HEK293 (cell line): ENCODE data around the gene RSRC1.

ENCODE experiments used
- CTCF ChIA-PET: fragments of 350-600 bp; formaldehyde crosslinking; extraction: SDS; loops from one replicate; lab custom pipeline; 2021; ENCODE audit warnings: antibody characterized with exemption; lab: Yijun Ruan, JAX
- POLR2A ChIA-PET: fragments of 300-600 bp; formaldehyde crosslinking; extraction: SDS; loops from one replicate; lab custom pipeline; 2020; ENCODE audit warnings: antibody characterized with exemption, inconsistent platforms; lab: Yijun Ruan, JAX
- H3K27ac ChIP-seq: fragments of 200-500 bp; sonication (Bioruptor generic); 2 replicates; pipeline ENCODE4 v1.5.1; 2014; ENCODE audit warnings: low read depth, low read length, control low read depth, inconsistent platforms; ENCODE audit errors: extremely low read depth
- H3K36me3 ChIP-seq, 2 experiments: fragments of 200-500 bp in 1 of 2; sonication (Bioruptor generic) in 1 of 2; 1 replicate in 1 of 2; 2 replicates in 1 of 2; pipeline ENCODE4 v1.5.1; 2014 to 2017; ENCODE audit warnings: inconsistent platforms in 2 of 2, low read length in 2 of 2; ENCODE audit not compliant: control insufficient read depth in 2 of 2, insufficient read depth in 1 of 2
- H3K4me1 ChIP-seq: fragments of 200-500 bp; sonication (Bioruptor generic); 2 replicates; pipeline ENCODE4 v1.5.1; 2014; ENCODE audit warnings: mild to moderate bottlenecking, low read length, inconsistent platforms; ENCODE audit not compliant: control insufficient read depth, insufficient read depth
- H3K4me3 ChIP-seq: 2 replicates; pipeline ENCODE4 v1.5.1; 2011; ENCODE audit warnings: low read depth, mild to moderate bottlenecking, control low read depth, low read length, moderate library complexity
- H3K9me3 ChIP-seq: fragments of 200-500 bp; sonication (Bioruptor generic); 2 replicates; pipeline ENCODE4 v1.5.1; 2014; ENCODE audit warnings: low read depth, low read length, inconsistent platforms; ENCODE audit not compliant: control insufficient read depth, insufficient read depth
- FEZF1 ChIP-seq: fragments of 450-650 bp; formaldehyde crosslinking; IDR thresholded peaks from 2 replicates; pipeline ENCODE4 v1.5.1; 2016; ENCODE audit warnings: missing biosample characterization, missing genetic modification characterization
- KLF9 ChIP-seq: fragments of 450-650 bp; formaldehyde crosslinking; IDR thresholded peaks from 2 replicates; pipeline ENCODE4 v1.5.1; 2016; ENCODE audit warnings: missing biosample characterization, missing genetic modification characterization, low read depth
- MYNN ChIP-seq: fragments of 450-650 bp; formaldehyde crosslinking; IDR thresholded peaks from 2 replicates; pipeline ENCODE4 v1.5.1; 2016; ENCODE audit warnings: missing biosample characterization, missing genetic modification characterization, borderline replicate concordance
- OVOL3 ChIP-seq: fragments of 450-650 bp; formaldehyde crosslinking; IDR thresholded peaks from 2 replicates; pipeline ENCODE4 v1.5.1; 2016; ENCODE audit warnings: missing biosample characterization, missing genetic modification characterization
- RBAK ChIP-seq: fragments of 450-650 bp; formaldehyde crosslinking; IDR thresholded peaks from 2 replicates; pipeline ENCODE4 v1.5.1; 2016; ENCODE audit warnings: missing biosample characterization, missing genetic modification characterization
- SP2 ChIP-seq: fragments of 450-650 bp; formaldehyde crosslinking; IDR thresholded peaks from 2 replicates; pipeline ENCODE4 v1.5.1; 2016; ENCODE audit warnings: missing biosample characterization, missing genetic modification characterization
- ZEB2 ChIP-seq: fragments of 450-650 bp; formaldehyde crosslinking; IDR thresholded peaks from 2 replicates; pipeline ENCODE4 v1.5.1; 2016; ENCODE audit warnings: missing biosample characterization, missing genetic modification characterization
- ZNF16 ChIP-seq: fragments of 450-650 bp; formaldehyde crosslinking; IDR thresholded peaks from 2 replicates; pipeline ENCODE4 v1.5.1; 2016; ENCODE audit warnings: low read depth, missing biosample characterization, missing genetic modification characterization
- ZNF221 ChIP-seq: fragments of 450-650 bp; formaldehyde crosslinking; IDR thresholded peaks from 2 replicates; pipeline ENCODE4 v1.5.1; 2017; ENCODE audit warnings: missing biosample characterization, missing genetic modification characterization, borderline replicate concordance
- ZNF341 ChIP-seq: fragments of 450-650 bp; formaldehyde crosslinking; IDR thresholded peaks from 2 replicates; pipeline ENCODE4; 2016; ENCODE audit warnings: low read depth, missing biosample characterization, missing genetic modification characterization
- ZNF501 ChIP-seq: fragments of 450-650 bp; formaldehyde crosslinking; IDR thresholded peaks from 2 replicates; pipeline ENCODE4 v1.5.1; 2016; ENCODE audit warnings: missing biosample characterization, missing genetic modification characterization
- ZNF510 ChIP-seq: fragments of 450-650 bp; formaldehyde crosslinking; IDR thresholded peaks from 2 replicates; pipeline ENCODE4 v1.5.1; 2018; ENCODE audit warnings: mild to moderate bottlenecking, missing genetic modification characterization, missing biosample characterization; ENCODE audit not compliant: insufficient replicate concordance
- ZNF521 ChIP-seq: fragments of 450-650 bp; formaldehyde crosslinking; IDR thresholded peaks from 2 replicates; pipeline ENCODE4 v1.5.1; 2017; ENCODE audit warnings: missing biosample characterization, mild to moderate bottlenecking, missing genetic modification characterization
- ZNF549 ChIP-seq: fragments of 450-650 bp; IDR thresholded peaks from 2 replicates; pipeline ENCODE4 v1.5.1; 2018; ENCODE audit warnings: missing biosample characterization, missing genetic modification characterization, mild to moderate bottlenecking, inconsistent platforms, moderate library complexity
- ZNF621 ChIP-seq: fragments of 450-650 bp; formaldehyde crosslinking; IDR thresholded peaks from 2 replicates; pipeline ENCODE4 v1.5.1; 2017; ENCODE audit warnings: missing biosample characterization, missing genetic modification characterization
- ZNF791 ChIP-seq: fragments of 450-650 bp; formaldehyde crosslinking; IDR thresholded peaks from 2 replicates; pipeline ENCODE4 v1.5.1; 2016; ENCODE audit warnings: missing biosample characterization, missing genetic modification characterization
- ZSCAN23 ChIP-seq: fragments of 450-650 bp; formaldehyde crosslinking; IDR thresholded peaks from 2 replicates; pipeline ENCODE4 v1.5.1; 2016; ENCODE audit warnings: missing biosample characterization, missing genetic modification characterization
- TF ChIP-seq, protein P1 (sequence below): fragments of 450-650 bp; formaldehyde crosslinking; IDR thresholded peaks from 2 replicates; pipeline ENCODE4 v1.5.1; 2016; ENCODE audit warnings: missing biosample characterization, missing genetic modification characterization
- TF ChIP-seq, protein P2 (sequence below): fragments of 450-650 bp; formaldehyde crosslinking; IDR thresholded peaks from 2 replicates; pipeline ENCODE4 v1.5.1; 2016; ENCODE audit warnings: missing biosample characterization, missing genetic modification characterization
- TF ChIP-seq, protein P3 (sequence below): fragments of 450-650 bp; formaldehyde crosslinking; IDR thresholded peaks from 2 replicates; pipeline ENCODE4 v1.5.1; 2016; ENCODE audit warnings: missing biosample characterization, missing genetic modification characterization
- TF ChIP-seq, protein P4 (sequence below): fragments of 450-650 bp; formaldehyde crosslinking; conservative IDR thresholded peaks from 2 replicates; pipeline ENCODE4 v1.5.1; 2016; ENCODE audit warnings: low read depth, missing biosample characterization, missing genetic modification characterization

Gene RSRC1

DNA sequence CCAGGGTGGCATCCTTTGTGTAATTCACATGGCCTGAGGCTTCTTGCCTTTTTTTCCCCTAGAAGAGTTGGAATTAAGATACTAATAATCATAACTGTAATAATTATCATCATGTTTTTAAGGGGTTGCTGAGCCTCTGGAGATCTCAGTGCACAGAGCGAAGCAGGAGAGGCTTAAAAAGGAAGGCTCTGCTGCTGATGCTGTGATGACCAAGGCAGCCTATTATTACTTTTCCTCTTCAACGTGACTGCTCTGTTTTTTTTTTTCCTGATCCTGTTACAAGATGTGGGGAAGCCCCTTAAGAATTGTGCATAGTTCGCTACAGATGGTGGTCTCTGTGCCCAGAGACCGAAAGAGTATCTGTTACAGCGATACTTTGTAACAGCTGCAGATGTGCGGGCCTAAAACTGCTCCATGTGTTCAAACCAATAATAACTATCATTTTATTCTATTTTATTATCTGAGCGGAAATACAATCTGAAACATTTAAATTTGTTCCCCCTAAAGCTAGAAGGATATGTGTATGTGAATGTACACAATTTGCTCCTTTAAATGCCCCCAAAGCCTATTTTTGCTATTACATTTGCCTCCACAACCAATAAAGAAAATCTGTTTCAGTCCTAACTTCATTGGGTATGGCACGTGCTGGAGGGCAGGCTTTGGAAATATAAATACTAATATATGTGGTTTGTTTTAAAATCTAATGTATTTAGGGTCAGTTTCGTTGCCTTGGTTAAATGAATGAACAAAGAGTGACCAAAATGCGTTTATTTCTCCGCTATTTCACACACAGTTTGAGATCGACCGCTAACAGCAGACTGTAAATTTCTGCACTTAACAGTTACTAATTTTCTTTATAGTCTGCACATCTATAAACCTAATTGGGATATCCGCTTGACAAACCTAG is 8.3 kb upstream of the RSRC1 start:
- CTCF ChIA-PET: no interaction called here
- Histone ChIP-seq H3K4me3 (no peak overlapping the region), H3K36me3 (peaks cover 3 to 40% of the 10 kb centered on the region in 2 experiments; a peak in 1 of 3 replicates), H3K4me1 (no peaks in the 10 kb centered on the region; the same call in 1 of the 2 replicates), H3K9me3 (no peaks in the 10 kb centered on the region), H3K27ac (no peak overlapping the region)
- TF ChIP-seq, protein P1, sequence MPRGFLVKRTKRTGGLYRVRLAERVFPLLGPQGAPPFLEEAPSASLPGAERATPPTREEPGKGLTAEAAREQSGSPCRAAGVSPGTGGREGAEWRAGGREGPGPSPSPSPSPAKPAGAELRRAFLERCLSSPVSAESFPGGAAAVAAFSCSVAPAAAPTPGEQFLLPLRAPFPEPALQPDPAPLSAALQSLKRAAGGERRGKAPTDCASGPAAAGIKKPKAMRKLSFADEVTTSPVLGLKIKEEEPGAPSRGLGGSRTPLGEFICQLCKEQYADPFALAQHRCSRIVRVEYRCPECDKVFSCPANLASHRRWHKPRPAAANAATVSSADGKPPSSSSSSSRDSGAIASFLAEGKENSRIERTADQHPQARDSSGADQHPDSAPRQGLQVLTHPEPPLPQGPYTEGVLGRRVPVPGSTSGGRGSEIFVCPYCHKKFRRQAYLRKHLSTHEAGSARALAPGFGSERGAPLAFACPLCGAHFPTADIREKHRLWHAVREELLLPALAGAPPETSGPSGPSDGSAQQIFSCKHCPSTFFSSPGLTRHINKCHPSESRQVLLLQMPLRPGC (tag by site-specific recombination): no peak
- TF ChIP-seq ZNF549 (tag by site-specific recombination): no peak
- TF ChIP-seq, protein P2, sequence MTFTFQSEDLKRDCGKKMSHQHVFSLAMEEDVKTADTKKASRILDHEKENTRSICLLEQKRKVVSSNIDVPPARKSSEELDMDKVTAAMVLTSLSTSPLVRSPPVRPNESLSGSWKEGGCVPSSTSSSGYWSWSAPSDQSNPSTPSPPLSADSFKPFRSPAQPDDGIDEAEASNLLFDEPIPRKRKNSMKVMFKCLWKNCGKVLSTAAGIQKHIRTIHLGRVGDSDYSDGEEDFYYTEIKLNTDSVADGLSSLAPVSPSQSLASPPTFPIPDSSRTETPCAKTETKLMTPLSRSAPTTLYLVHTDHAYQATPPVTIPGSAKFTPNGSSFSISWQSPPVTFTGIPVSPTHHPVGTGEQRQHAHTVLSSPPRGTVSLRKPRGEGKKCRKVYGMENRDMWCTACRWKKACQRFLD (tag by site-specific recombination): no peak
- TF ChIP-seq, protein P3, sequence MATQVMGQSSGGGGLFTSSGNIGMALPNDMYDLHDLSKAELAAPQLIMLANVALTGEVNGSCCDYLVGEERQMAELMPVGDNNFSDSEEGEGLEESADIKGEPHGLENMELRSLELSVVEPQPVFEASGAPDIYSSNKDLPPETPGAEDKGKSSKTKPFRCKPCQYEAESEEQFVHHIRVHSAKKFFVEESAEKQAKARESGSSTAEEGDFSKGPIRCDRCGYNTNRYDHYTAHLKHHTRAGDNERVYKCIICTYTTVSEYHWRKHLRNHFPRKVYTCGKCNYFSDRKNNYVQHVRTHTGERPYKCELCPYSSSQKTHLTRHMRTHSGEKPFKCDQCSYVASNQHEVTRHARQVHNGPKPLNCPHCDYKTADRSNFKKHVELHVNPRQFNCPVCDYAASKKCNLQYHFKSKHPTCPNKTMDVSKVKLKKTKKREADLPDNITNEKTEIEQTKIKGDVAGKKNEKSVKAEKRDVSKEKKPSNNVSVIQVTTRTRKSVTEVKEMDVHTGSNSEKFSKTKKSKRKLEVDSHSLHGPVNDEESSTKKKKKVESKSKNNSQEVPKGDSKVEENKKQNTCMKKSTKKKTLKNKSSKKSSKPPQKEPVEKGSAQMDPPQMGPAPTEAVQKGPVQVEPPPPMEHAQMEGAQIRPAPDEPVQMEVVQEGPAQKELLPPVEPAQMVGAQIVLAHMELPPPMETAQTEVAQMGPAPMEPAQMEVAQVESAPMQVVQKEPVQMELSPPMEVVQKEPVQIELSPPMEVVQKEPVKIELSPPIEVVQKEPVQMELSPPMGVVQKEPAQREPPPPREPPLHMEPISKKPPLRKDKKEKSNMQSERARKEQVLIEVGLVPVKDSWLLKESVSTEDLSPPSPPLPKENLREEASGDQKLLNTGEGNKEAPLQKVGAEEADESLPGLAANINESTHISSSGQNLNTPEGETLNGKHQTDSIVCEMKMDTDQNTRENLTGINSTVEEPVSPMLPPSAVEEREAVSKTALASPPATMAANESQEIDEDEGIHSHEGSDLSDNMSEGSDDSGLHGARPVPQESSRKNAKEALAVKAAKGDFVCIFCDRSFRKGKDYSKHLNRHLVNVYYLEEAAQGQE: no peak
- TF ChIP-seq ZNF501 (tag by site-specific recombination): no peak
- TF ChIP-seq KLF9 (tag by site-specific recombination): no peak
- no peak for TF ChIP-seq ZNF341 (tag by site-specific recombination)
- no peak for TF ChIP-seq OVOL3
- TF ChIP-seq MYNN (tag by site-specific recombination): no peak
- TF ChIP-seq ZNF16 (tag by site-specific recombination): no peak
- TF ChIP-seq RBAK (tag by site-specific recombination): no peak
- POLR2A ChIA-PET: no interaction called here

DNA sequence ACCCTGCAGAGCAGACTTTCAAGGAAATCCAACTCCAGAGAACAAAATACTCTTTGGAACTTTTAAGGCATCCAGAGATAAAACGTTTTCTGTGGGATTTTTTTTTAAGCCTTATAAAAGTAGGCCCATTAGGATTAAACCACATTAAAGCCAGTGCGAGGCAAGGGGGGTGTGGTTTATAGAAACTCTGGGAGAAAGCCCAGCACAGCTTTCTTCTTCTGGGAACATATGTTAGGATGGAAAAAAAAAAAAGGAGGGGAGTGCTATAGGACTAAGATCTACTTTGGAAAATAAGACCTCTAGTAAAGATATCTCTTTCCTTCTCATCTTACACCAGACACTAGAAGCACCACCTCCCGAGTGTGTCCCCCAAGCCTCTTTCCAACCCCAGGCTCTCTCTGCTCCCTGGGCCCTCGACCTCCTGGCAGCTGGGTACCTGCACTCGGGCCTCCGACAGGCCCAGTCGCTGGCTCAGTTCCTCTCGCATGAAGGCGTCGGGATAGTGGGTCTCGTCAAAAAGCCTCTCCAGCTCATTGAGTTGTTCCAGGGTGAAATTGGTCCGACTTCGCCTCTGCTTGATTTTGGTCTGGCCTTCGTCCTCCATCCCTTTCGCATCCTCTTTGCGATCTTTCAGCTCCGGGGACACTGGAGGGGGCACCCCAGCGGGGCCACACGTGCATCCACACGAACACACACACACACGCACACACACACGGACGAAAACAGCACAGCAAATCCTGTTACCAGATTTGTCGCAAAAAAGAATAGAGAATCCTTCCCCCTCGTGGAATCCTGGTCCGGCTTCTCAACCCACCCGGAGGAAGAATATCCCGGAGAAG is 7.4 kb upstream of the RSRC1 start:
- no peaks in the 10 kb centered on the region; the same call in 1 of the 2 replicates for H3K4me1 ChIP-seq
- H3K4me3 ChIP-seq: no peak overlapping the region
- ChIA-PET POLR2A (no interaction called here), CTCF (no interaction called here)
- no peak overlapping the region for H3K27ac ChIP-seq
- H3K36me3 ChIP-seq: peaks cover 0 to 33% of the 10 kb centered on the region in 2 experiments; a peak in 1 of 3 replicates
- no peaks in the 10 kb centered on the region for H3K9me3 ChIP-seq
- TF ChIP-seq ZNF521 (no peak), ZNF16 (tag by site-specific recombination) (no peak), ZEB2 (no peak), FEZF1 (tag by site-specific recombination) (no peak), ZNF791 (tag by site-specific recombination) (no peak), SP2 (tag by site-specific recombination) (no peak), ZNF621 (no peak), ZSCAN23 (tag by site-specific recombination) (no peak), ZNF510 (tag by site-specific recombination) (no peak), ZNF221 (tag by site-specific recombination) (no peak)
- TF ChIP-seq, protein P4, sequence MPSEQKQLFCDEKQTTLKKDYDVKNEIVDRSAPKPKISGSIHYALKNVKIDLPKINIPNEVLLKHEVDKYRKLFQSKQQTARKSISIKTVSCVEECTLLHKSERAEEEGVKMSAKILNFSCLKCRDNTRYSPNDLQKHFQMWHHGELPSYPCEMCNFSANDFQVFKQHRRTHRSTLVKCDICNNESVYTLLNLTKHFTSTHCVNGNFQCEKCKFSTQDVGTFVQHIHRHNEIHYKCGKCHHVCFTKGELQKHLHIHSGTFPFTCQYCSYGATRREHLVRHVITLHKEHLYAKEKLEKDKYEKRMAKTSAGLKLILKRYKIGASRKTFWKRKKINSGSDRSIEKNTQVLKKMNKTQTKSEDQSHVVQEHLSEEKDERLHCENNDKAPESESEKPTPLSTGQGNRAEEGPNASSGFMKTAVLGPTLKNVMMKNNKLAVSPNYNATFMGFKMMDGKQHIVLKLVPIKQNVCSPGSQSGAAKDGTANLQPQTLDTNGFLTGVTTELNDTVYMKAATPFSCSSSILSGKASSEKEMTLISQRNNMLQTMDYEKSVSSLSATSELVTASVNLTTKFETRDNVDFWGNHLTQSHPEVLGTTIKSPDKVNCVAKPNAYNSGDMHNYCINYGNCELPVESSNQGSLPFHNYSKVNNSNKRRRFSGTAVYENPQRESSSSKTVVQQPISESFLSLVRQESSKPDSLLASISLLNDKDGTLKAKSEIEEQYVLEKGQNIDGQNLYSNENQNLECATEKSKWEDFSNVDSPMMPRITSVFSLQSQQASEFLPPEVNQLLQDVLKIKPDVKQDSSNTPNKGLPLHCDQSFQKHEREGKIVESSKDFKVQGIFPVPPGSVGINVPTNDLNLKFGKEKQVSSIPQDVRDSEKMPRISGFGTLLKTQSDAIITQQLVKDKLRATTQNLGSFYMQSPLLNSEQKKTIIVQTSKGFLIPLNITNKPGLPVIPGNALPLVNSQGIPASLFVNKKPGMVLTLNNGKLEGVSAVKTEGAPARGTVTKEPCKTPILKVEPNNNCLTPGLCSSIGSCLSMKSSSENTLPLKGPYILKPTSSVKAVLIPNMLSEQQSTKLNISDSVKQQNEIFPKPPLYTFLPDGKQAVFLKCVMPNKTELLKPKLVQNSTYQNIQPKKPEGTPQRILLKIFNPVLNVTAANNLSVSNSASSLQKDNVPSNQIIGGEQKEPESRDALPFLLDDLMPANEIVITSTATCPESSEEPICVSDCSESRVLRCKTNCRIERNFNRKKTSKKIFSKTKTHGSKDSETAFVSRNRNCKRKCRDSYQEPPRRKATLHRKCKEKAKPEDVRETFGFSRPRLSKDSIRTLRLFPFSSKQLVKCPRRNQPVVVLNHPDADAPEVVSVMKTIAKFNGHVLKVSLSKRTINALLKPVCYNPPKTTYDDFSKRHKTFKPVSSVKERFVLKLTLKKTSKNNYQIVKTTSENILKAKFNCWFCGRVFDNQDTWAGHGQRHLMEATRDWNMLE (tag by site-specific recombination): no peak
